GM18867 (cell line): ENCODE results near the gene COL26A1.
"Not testable (repeated sequence)": the region's sequence is repeated elsewhere in the genome, so short reads cannot be mapped to it uniquely, and the experiment has no call there.

ENCODE experiments used
- ATAC-seq: cut with Tn5 transposase; IDR thresholded peaks from one replicate; pipeline ENCODE4 v1.9.1; 2021; ENCODE audit warnings: mild to moderate bottlenecking, moderate library complexity; ENCODE audit not compliant: unreplicated experiment

Gene COL26A1

DNA sequence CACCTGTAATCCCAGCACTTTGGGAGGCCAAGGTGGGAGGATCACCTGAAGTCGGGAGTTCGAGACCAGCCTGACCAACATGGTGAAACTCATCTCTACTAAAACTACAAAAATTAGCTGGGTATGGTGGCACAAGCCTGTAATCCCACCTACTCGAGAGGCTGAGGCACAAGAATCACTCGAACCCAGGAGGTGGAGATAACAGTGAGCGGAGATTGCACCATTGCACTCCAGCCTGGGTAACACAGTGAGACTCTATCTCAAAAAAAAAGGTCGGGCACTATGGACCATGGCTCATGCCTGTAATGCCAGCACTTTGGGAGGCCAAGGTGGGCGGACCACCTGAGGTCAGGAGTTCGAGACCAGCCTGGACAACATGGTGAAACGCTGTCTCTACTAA is 127.8 kb downstream of the COL26A1 start:
- ATAC-seq, result not testable (repeated sequence)

DNA sequence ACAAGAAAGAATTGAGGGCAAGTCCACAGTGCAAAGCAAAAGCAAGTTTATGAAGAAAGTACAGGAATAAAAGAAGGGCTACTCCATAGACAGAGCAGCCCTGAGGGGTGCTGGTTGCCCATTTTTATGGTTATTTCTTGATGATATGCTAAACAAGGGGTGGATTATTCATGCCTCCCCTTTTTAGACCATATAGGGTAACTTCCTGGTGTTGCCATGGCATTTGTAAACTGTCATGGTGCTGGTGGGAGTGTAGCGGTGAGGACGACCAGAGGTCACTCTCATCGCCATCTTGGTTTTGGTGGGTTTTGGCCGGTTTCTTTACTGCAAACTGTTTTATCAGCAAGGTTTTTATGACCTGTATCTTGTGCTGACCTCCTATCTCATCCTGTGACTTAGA is 128.8 kb downstream of the COL26A1 start:
- ATAC-seq, result not testable (repeated sequence)

DNA sequence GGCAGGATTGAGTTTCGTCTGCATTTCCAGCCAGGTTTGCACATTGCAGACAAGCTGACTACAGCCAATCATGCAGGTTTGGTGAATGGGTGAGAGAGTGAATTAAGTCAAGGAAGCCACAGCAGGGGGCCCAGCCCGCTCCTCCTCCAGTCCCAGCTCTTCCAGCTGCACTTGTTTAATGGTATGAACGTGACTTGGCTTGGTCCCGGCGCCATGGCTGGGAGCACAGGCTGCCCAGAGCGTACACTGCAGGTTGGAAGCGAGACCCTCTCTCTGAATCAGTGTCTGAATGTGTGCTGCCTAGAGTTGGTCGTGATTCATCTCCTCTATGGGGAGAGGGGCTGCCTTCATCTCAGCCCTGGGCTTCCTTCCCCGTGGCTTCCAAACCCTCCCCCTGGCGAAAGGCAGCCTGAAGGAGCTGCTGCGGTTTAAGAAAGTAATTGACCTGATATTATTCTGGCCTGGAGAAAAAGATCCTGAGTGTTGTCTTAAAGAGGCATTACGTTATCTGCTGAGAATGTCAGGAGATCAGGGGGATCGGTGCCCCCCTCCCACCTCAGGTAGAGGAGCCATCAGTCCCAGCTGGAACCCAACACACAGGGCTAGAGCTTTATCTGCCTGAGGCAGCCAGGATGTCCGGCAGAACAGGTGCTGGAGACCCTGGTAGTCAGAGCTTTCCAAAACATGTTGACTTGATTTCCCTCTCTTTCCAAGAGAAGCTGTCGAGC is 132.1 kb downstream of the COL26A1 start:
- ATAC-seq, result no peak

DNA sequence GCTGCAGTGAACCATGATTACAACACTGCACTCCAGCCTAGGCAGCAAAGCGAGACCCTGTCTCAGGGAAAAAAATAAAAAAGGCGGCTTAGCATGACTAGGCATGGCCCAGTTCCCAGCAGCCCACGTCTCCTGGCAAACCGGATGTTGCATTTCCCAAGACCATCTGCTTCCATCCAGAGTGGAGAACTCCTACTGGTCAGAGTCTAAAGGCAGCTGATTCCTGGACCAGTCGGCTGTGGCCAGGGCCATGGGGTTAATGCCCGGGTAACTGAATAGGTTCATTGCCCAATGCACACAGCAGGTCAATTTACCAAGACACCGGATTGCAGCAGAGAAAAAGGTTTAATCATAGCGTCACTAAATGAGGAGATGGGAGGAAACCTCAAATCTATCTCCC is 133.3 kb downstream of the COL26A1 start:
- ATAC-seq, result no peak

DNA sequence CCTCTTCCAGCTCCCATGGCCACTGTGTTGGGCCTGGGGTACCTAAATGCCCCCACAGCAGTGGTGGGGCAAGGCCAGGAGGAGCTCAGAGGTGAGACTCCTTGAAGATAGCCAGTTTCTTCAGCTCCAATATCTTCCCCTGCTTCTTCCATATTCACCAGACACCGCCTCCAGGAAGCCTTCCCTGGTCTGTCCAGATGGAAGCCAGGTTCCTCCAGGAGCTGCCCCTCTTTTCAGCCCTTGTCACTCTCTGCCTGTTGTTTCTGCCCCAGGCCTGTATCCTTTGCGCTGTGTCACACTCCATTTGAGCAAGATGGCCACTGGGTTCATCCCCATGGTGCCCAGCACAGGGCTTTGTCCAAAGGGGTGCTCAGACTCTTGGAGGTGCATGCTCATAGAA is 138.7 kb downstream of the COL26A1 start:
- no peak for ATAC-seq

DNA sequence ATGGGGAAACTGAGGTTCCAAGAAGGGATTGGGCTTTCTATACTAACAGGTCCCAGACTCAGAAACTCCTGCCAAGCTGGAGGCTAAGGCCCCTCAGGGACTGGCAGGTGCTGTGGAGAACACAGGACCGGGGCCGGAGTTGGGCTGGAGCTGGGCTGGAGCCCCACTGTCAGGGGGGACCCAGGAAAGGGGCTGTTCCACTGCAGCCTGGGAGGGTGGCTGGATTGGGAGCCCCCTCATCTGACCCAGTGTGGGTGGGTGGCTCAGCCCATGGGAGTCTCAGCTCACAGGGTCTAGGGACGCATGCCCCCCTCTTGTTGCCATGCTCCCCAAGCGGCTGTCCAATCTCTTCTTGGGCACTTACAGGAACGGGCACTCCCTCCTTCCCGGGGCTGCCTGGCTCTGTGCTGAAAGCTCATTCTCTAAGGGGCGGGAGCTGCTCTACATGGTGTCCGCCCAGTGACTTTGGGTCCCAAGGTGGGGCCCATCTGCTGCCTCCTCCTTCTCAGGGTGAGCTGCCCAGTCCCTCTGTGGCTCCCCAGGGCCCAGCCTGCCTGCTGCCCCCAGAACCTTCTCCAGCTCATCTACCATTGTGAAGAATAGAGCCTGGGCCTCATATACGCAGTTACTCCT is 139.9 kb downstream of the COL26A1 start:
- no peak for ATAC-seq

DNA sequence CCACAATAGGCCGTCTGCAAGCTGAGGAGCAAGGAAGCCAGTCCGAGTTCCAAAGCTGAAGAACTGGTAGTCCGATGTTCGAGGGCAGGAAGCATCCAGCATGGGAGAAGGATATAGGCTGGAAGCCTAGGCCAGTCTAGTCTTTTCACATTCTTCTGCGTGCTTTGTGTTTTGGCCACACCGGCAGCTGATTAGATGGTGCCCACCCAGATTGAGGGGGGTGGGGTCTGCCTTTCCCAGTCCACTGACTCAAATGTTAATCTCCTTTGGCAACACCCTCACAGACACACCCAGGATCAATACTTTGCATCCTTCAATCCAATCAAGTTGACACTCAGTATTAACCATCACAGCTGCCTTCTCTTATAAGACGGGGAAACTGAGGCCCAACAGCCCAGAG is 142.8 kb downstream of the COL26A1 start:
- not testable (repeated sequence) for ATAC-seq

DNA sequence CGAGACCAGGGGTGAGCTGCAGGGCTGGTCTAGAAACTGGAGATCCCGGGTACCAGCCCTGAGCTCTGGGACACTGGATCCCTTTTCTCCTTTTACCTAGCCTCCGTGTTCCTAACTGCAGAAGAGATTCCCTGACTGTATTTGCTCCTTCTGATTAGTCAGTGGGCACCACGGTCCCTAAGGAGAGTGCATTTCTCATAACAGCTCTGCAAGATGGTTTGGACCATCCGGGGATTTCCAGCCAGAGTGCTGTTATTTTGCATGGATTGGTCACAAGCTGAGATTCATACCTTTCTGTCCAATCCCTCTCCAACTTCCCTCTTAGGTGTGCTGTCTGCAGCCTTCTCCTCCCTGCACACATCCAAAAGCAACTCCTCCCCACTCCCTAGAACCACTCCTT is 143.9 kb downstream of the COL26A1 start:
- ATAC-seq, result no peak

DNA sequence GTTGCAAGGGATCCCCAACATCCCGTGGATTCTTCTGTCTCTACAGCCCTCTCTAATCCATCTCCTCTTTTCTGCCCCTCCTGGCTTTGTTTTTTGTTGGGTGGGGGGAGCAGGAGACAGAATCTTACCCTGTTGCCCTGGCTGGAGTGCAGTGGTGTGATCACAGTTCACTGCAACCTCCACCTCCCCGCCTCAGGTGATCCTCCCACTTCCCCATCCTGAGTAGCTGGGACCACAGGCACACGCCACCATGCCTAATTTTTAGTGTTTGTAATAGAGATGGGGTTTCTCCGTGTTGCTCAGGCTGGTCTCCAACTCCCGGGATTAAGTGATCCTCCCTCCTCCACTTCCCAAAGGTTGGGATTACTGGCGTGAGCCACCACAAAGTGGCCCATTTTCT is 144.7 kb downstream of the COL26A1 start:
- no peak for ATAC-seq

DNA sequence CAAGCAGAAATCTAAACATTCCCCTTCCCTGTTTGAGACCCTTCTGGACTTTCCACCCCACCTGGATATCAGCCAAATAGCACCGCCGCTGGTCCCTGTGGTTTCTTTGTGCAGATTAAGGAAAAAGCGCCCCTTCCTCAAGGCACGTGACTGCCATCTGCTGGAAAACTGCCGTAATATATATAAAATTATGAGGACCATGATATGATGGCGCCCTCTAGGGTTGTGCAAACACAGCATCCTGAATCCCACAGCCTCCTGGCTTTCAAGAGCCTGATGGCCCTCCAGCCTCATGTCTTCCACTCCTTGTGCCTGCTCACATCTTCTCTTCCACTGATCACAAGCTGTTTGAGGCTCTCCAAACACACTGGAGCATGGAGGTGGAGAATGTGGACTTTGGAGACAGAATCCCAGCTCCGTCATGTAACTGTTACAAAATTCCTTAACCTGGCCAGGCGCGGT is 145.1 kb downstream of the COL26A1 start:
- ATAC-seq, result no peak

DNA sequence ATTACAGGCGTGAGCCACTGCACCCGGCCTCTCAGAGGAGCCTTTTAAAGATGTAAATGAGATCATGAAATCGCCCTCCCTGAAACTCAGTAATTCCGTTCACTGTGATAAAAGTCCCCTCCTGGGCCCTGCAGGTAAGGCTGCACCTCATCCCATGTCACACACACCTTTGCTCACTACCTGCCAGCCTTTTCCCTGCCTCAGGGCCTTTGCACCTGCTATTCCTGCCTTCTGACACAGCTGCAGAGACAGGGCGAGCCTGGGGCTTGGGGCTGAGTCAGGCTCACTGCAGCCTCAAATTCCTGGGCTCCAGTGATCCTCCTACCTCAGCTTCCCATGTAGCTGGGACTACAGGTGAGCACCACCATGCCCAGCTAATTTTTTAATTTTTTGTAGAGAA is 147.6 kb downstream of the COL26A1 start:
- no peak for ATAC-seq

DNA sequence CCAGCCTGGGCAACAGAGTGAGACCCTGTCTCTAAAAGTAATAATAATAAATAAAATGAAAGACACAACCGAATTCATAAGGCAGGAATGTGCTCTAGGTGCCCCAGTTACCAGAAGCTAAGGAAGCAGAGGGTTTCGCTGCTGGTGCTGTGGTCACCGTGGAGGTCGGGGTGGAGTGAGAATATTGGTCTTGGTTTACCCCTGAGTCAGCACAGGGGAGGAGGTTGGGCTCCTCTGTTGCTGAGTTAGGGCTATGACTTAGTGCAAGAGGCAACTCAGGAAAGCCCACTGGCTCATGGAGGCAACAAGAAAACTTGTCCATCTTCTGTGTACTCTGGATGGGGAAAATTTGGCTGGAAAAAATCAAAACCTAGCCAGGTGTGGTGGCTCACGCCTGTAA is 149.3 kb downstream of the COL26A1 start:
- no peak for ATAC-seq

DNA sequence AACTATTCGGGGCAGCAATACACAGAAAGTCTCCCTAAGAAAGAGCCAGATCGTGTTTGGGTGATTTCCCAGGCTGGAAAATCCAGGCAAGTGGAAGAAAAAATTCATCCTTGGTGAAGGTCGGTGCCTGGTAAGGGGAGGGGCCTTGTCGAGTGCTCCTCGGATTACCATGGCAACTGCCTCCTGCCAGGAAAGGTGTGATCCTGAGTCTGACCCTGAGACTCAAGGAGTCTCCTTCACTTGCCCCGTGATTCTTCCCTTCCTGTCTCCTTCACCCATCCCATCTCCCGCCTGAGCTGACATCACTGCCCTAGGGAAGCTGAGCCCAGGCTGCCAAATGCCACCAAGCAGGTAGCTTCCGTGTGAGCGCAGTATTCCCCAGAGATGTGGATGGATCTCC is 154.2 kb downstream of the COL26A1 start:
- ATAC-seq, result no peak

DNA sequence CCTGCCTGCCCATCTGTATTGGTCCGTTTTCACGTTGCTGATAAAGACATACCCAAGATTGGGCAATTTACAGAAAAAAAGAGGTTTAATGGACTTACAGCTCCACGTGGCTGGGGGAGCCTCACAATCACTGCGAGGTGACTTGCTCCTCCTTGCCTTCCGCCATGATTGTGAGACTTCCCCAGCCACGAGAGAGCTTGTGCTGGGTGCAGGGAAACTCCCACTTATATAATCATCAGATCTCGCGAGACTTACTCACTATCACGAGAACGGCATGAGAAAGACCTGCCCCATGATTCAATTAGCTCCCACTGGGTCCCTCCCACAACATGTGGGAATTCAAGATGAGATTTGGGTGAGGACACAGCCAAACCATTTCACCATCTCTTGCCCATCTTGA is 154.6 kb downstream of the COL26A1 start:
- no peak for ATAC-seq

DNA sequence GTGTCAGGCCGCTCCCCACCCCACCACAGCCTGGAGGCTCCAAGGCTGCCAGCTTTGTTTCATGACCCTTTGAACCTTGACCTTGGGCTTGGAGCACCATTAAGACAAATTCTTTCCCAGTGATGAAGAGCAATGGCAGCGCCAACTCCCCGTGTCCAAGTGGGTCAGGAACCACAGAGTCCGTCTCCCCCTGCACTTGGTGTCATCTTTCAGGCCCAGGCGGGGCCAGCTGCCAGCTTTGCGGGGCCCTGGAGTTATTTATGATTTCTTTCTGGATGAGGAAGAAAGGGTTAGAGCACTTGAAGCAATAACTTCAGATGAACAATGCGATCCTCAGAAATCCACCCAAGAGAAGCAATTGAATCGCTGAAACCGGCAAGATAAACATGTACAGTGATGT is 155.7 kb downstream of the COL26A1 start:
- ATAC-seq, result no peak

DNA sequence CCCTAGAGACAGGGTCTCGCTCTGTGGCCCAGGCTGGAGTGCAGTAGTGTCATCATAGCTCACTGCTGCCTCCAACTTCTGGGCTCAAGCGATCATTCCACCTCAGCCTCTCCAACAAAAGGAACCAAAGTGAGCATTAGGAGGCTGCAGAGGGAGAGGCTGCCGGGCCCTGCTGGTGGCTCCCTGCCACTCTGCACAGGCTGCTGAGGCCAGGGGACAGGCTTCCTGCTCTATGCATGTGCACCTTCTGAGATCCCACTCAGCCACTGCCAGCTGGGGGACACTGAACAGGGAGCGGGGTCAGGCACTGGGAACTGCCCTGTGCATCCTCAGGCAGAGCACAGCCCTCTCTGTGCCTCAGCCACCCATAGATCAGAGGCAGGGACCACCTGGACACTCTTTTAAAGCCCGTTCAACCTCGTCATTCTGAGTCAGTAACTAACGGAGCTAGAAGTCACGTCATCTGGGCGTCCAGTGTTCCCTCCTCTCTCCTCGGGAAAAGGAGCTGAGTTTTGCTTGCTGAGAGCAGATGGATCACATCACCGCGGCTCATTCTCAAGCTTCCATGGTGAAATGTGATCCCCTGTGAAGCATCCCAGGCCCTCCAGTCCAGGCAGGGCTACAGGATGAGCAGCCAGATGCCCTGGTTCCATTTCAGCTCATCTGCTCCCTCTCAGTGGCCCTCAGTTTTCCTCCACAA is 156.8 kb downstream of the COL26A1 start:
- ATAC-seq, result no peak

DNA sequence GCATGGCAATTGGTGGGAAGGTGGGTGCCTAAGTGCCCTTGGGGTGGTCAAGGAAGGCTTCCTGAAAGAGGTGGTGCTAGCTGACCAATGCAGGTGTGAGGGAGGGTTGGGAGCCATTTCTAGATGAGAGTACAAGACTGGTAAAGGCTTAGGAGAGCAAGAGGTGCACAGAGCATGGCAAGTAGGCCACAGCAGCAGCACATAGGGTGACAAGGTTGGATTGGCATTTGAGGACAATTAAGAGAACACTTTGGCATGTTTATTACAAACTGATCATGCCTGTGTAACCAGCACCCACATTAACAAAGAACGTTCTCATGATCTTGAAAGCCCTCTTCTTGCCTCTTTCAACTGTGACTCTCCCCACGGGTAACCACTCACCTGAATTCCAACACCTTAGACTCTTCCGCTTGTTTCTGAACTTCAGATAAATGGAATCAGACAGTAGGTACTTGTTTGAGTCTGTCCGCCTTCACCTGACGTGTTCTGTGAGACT is 158.8 kb downstream of the COL26A1 start:
- ATAC-seq, result no peak

DNA sequence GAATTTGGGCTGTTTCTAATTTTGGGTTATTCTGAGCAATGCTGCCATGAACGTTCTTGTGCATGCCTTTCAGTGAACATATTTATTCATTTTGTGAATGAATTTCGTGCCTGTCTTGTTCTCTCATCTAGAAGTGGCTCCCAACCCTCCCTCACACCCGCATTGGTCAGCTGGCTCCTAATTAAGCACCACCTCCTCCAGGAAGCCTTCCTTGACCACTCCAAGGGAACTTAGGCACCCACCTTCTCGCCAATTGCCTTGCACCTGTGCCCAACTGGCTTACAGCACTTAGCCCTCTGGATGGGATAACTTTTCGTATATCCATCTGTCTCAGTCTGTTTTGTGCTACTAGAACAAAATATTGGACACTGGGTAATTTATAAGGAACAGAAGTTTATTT is 159.3 kb downstream of the COL26A1 start:
- no peak for ATAC-seq

DNA sequence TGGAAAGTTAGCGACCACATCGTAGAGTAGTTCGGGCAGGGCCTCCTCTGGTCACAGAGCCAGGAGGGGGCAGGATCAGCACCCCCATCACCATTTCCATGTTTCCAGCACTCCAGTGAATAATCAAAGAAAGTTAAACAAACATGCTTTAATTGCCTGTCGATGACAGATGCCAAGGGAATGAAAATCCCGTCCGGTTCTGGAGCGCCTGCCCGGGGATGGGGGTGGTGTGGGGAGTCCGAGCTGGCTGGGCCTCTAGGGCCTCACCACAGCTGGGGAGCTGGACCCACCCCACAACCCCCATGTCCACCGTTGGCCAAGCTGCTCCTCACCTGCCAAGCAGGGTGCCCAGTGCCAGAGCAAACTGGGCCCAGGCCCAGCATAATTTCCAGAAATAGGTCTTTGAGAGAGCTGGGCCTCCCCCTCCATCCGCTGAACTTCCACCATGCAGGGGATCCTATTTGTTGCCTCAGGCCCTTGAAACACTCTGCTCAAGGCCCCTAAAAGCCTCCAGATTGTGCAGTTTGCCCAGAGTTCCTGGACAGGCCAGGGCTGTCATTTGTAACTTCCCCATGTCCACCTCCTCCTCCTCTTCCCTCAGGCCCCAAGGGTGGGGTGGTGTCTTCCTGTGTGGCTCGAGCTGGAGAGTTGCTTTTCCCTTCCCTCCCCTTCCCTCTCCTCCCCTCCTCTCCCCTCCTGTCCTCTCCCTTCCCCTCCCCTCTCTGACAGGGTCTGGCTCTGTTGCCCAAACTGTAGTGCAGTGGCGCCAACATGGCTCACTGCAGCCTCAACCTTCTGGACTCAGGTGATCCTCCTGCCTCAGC is 165.4 kb downstream of the COL26A1 start:
- no peak for ATAC-seq

DNA sequence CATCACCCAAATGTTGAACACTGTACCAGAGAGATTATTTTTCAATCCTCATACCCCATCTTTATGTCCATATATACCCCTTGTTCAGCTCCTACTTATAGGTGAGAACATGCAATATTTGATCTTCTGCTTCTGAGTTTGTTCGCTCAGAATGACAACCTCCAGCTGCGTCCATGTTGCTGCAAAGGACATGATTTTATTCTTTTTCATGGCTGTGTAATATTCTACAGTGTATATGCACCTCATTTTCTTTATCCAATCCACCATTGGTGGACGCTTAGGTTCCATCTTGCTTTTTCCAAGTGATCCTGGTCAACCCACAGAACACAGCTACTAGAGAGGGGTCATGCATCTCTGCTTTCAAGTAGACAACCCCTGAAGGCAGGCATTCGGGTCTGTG is 166.9 kb downstream of the COL26A1 start:
- ATAC-seq, result no peak

DNA sequence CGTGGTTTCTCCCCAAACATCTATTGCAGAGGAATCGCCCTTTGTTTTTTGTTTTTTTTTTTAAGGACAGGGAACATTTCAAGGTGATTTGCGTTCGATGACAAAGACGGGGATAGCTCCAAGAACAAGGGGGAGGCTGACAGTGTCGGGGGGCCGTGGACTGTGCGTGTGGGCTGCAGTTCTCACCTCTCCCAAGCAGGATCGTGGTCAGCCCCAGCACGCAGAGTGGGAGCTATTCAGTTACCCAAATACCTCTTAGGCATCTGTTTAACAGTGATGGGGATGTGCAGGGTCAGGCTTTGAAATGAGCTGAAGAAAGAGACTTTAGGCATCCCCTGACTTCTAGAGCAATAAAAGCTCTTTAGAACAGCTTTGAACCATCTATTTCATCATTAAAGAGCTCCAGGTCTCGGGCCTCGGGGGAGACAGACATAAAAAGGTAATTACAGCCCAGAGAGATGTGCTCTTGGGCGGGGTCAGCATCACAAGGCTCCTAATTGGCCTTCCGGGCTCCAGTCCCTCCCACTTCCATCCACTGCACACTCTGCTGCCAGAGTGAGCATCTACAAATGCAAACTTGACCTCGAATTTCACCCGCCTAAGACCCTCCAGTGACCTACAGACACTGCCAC is 169.2 kb downstream of the COL26A1 start:
- ATAC-seq, result no peak
